NK-92 (cell line): ENCODE results near the gene RAPGEF1.

Experiments used
- DNase-seq: peaks from one replicate; lab custom pipeline; 2025; ENCODE audit not compliant: unreplicated experiment; lab: John Stamatoyannopoulos, UW

Gene RAPGEF1

GRCh38 chr9:131708226-131709002 is 31.5 kb downstream of the RAPGEF1 start:
- DNase-seq: no peak

GRCh38 chr9:131707733-131708157 is 32.1 kb downstream of the RAPGEF1 start:
- DNase-seq: no peak

DNA sequence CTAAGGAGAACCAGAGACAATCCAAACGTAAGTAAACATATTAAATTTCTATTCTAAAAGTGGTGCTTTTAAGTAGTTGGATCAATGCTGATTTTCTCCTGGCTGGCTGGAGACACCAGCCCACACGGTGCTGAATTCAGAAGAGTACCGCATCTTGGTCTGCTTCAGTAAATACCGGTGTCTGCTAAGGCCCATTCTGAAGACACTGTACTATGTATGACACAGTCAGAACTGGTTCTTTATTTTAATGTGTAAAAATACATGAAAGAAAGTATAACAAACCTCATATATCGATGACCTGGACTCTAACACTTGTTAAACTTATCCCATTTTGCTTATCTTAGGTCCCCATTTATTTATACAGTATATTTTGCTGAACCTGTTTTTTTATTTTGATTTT is 32.8 kb downstream of the RAPGEF1 start:
- DNase-seq: no peak

DNA sequence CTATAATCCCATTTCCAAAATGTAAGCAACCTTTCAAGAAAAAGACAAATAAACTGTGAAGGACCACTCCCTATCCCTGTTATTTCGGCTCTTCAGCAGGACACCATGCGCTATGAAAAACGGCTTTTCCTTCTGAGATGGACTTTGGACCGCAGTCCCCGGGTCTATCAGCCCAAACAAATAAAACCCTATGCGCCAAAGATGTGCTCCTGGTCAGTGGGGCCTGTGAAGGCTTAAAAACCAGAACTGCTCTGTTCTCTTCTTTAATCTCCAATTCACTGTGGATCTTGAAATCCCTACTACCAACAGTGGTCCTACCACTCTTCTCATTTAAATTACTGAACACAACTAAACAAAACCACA is 33.3 kb downstream of the RAPGEF1 start:
- no peak for DNase-seq

- no peak for DNase-seq
These were observed 34.9 kb downstream of the RAPGEF1 start for GRCh38 chr9:131704988-131705387.

- DNase-seq: no peak
These were observed 35.5 kb downstream of the RAPGEF1 start for GRCh38 chr9:131704141-131704983.

- DNase-seq: no peak
These were observed 36.2 kb downstream of the RAPGEF1 start for GRCh38 chr9:131703697-131704096.

GRCh38 chr9:131702911-131703310 is 37.0 kb downstream of the RAPGEF1 start:
- no peak for DNase-seq

GRCh38 chr9:131701789-131702337 is 38.0 kb downstream of the RAPGEF1 start:
- DNase-seq: no peak

GRCh38 chr9:131701436-131701781 is 38.5 kb downstream of the RAPGEF1 start:
- no peak for DNase-seq

- no peak for DNase-seq
These were observed 39.0 kb downstream of the RAPGEF1 start for GRCh38 chr9:131700765-131701435.

DNA sequence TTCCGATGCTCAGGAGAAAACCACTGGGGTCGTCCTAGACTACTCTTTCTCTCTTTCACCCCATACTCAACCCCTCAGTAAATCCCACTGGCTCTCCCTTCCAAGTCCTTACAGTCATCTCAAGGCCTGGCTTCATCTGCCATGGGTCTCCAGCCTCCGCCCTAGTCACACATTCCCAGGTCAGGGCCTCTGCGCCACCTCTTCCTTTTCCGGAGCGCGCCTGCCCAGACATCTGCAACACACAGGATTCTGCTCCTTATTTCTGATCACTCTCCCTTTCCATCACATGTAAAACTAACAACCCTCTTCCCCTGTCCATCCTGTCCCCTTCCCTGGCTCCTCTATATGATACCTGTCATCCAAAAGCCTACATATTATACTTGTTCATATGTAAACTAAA is 39.8 kb downstream of the RAPGEF1 start:
- DNase-seq: no peak

- DNase-seq: no peak
These were observed 41.3 kb downstream of the RAPGEF1 start for GRCh38 chr9:131698618-131698985.

- DNase-seq: no peak
These were observed 41.8 kb downstream of the RAPGEF1 start for GRCh38 chr9:131697908-131698617.

GRCh38 chr9:131697097-131697496 is 42.8 kb downstream of the RAPGEF1 start:
- DNase-seq: no peak

GRCh38 chr9:131695836-131696460 is 43.9 kb downstream of the RAPGEF1 start:
- no peak for DNase-seq

DNA sequence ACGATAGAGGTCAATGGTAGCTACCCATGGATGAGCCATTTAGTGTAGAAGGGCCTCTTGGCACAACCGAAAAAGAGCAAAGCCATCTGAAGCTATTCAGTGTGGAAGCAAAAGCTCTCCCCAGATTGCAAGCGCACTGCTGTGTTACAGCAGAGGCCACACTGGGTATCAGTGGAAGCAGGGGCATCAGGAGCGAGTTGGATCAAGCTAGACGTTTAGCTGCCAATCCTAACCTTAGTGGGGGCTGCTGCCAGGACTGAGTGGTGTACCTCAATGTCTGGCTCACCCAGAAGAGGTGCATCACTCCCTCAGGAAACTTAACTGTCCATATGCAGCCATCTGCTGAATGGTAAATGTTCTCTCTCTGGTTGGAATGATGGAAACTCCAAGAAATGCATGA is 44.5 kb downstream of the RAPGEF1 start:
- no peak for DNase-seq

DNA sequence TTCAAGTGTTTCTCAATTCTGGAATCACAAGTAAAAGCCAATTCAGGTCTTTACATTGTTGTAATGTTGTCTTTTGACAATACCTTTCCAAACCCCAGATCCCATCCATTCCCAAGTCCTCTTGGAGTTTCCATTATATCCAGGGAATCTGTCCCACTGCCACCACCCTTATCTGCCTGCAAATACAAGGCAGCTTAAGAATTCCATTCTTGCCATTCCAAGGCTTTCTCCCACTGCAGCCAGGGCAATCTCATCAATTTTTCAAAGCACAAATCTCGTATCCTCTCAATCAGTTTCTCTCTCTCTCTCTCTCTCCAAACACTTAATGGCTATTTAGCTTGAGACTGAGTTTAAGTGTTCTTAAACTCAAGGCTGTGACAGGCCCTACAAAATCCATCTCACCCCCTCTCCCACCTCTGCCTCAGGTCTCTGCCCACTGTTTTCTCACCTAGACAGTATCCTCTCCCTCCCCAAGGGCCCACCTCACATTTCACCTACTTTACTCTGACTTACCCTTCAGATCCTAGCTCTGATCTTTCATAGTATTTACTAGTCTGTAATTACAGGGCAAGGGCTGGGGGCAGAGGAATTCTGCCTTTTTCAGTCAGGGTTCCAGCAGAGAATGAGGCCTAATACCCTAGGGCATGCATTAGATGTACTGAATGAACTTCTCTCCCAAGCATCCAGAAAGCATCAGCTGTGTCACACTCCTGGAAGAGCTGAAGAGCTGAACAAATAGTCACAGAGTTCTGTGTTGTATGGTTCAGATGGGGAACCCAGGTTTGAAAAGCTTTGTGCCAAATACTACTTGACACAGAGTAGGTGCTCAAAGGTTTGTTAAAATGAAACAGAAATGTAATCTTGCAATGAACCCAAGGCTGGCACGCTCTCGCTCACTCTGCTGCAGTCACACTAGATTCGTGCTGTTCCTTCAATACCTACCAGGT is 46.0 kb downstream of the RAPGEF1 start:
- no peak for DNase-seq
